H1 (cell line): ENCODE results near the gene SLC19A1. TPM values are rescaled to one million over a fixed set of nuclear protein-coding genes. Genes with fewer than 3 reads are reported as not detected.

Experiments used
- CTCF ChIA-PET: fragments of 300-600 bp; sonication (Branson Sonifier 250); formaldehyde crosslinking; loops from one replicate; lab custom pipeline; 2021; ENCODE audit not compliant: partially characterized antibody; lab: Charles Lee
- POLR2A ChIA-PET: fragments of 300-600 bp; sonication (Branson Sonifier 250); formaldehyde crosslinking; loops from one replicate; lab custom pipeline; 2021; ENCODE audit warnings: inconsistent platforms; ENCODE audit not compliant: partially characterized antibody; lab: Charles Lee
- DNase-seq, 2 experiments: peaks; one replicate each; pipeline versions ENCODE4 v3.0.0 to v3.0.0-alpha.2; 2010 to 2022; ENCODE audit warnings: low spot score in 2 of 2, low read depth in 1 of 2, mixed read lengths in 1 of 2
- FAIRE-seq: peaks from 2 replicates; lab custom pipeline; 2011; peaks lifted over from hg19 to GRCh38; lab: Jason Lieb, UNC
- H2AFZ ChIP-seq: 2 replicates; pipeline ENCODE4 v1.8.1; 2012; ENCODE audit warnings: low read length, inconsistent platforms
- H2AK5ac ChIP-seq: 2 replicates; pipeline ENCODE4 v1.6.1; 2013; ENCODE audit warnings: low read depth, low read length
- H2BK120ac ChIP-seq: replicated peaks from 2 replicates; pipeline ENCODE3; 2013; ENCODE audit warnings: low read depth, low read length, inconsistent platforms
- H2BK12ac ChIP-seq: 2 replicates; pipeline ENCODE4 v1.6.1; 2013; ENCODE audit warnings: low read depth, low read length
- H2BK15ac ChIP-seq: 2 replicates; pipeline ENCODE4 v1.6.1; 2013; ENCODE audit warnings: low read length
- H2BK20ac ChIP-seq: 2 replicates; pipeline ENCODE4 v1.6.1; 2013; ENCODE audit warnings: low read length
- H2BK5ac ChIP-seq: 2 replicates; pipeline ENCODE4 v1.6.1; 2013; ENCODE audit warnings: low read depth, low read length
- H3K14ac ChIP-seq: 2 replicates; pipeline ENCODE4 v1.6.1; 2013; ENCODE audit warnings: inconsistent platforms; ENCODE audit not compliant: insufficient read length
- H3K18ac ChIP-seq: 2 replicates; pipeline ENCODE4 v1.6.1; 2013; ENCODE audit warnings: low read length; ENCODE audit errors: extremely low read depth
- H3K23ac ChIP-seq: 2 replicates; pipeline ENCODE4 v1.6.1; 2013; ENCODE audit warnings: inconsistent platforms; ENCODE audit not compliant: insufficient read length
- H3K23me2 ChIP-seq: 2 replicates; pipeline ENCODE4 v1.6.1; 2013; ENCODE audit warnings: low read depth, low read length
- H3K27ac ChIP-seq: 2 replicates; pipeline ENCODE4 v1.6.1; 2011; ENCODE audit warnings: low read depth, low read length, inconsistent platforms
- H3K27me3 ChIP-seq, 4 experiments: replicated peaks in 1 of 4; 1 replicate in 1 of 4; 2 replicates in 3 of 4; pipeline versions ENCODE4 v1.6.1 to v1.8.1; 2011 to 2013; ENCODE audit warnings: low read length in 3 of 4, mild to moderate bottlenecking in 3 of 4, inconsistent platforms in 2 of 4, mixed read lengths in 2 of 4, moderate library complexity in 1 of 4; ENCODE audit not compliant: control insufficient read depth in 3 of 4, insufficient read depth in 3 of 4; ENCODE audit errors: extremely low read depth in 1 of 4
- H3K36me3 ChIP-seq, 4 experiments: 2 replicates each; pipeline versions ENCODE4 v1.6.1 to v1.8.1; 2011 to 2013; ENCODE audit warnings: mild to moderate bottlenecking in 4 of 4, low read length in 3 of 4, moderate library complexity in 2 of 4, control low read depth in 1 of 4, inconsistent platforms in 1 of 4; ENCODE audit not compliant: insufficient read depth in 4 of 4, control insufficient read depth in 2 of 4
- H3K4ac ChIP-seq: replicated peaks from 2 replicates; pipeline ENCODE3; 2013; ENCODE audit warnings: low read length, low read depth, mixed read lengths, inconsistent platforms; ENCODE audit not compliant: insufficient read length
- H3K4me1 ChIP-seq, 4 experiments: replicated peaks in 1 of 4; 1 replicate in 1 of 4; 2 replicates in 3 of 4; pipeline versions ENCODE4 v1.6.1 to v1.8.1; 2011 to 2013; ENCODE audit warnings: low read length in 3 of 4, inconsistent platforms in 2 of 4, mixed read lengths in 1 of 4; ENCODE audit not compliant: insufficient read depth in 4 of 4, control insufficient read depth in 3 of 4
- H3K4me2 ChIP-seq, 2 experiments: 2 replicates each; pipeline versions ENCODE4 v1.6.1 to v1.8.1; 2011 to 2013; ENCODE audit warnings: low read depth in 2 of 2, low read length in 2 of 2, control low read depth in 1 of 2, inconsistent platforms in 1 of 2, mild to moderate bottlenecking in 1 of 2; ENCODE audit not compliant: insufficient read depth in 1 of 2
- H3K4me3 ChIP-seq, 4 experiments: fragments of 200-600, 300-600 bp in 1 of 4; sonication (generic), shearing (Covaris generic), sonication (Bioruptor Twin) in 1 of 4; 2 replicates each; pipeline versions ENCODE4 v1.5.1 to v1.8.1; 2011 to 2016; ENCODE audit warnings: low read length in 4 of 4, low read depth in 3 of 4, control low read depth in 2 of 4, inconsistent platforms in 2 of 4, mild to moderate bottlenecking in 2 of 4, mixed read lengths in 1 of 4, moderate library complexity in 1 of 4; ENCODE audit not compliant: insufficient read depth in 2 of 4; ENCODE audit errors: extremely low read depth in 1 of 4
- H3K56ac ChIP-seq: replicated peaks from 2 replicates; pipeline ENCODE3; 2013; ENCODE audit warnings: low read depth, mild to moderate bottlenecking, mixed read lengths, low read length, inconsistent platforms; ENCODE audit not compliant: insufficient read length
- H3K79me1 ChIP-seq: 2 replicates; pipeline ENCODE4 v1.6.1; 2013; ENCODE audit warnings: low read depth, low read length, control low read depth
- H3K79me2 ChIP-seq, 2 experiments: 2 replicates each; pipeline versions ENCODE4 v1.6.1 to v1.8.1; 2012 to 2013; ENCODE audit warnings: low read length in 2 of 2, mild to moderate bottlenecking in 2 of 2, inconsistent platforms in 1 of 2; ENCODE audit not compliant: insufficient read depth in 2 of 2, control insufficient read depth in 1 of 2
- H3K9ac ChIP-seq, 4 experiments: replicated peaks in 1 of 4; 1 replicate in 1 of 4; 2 replicates in 3 of 4; pipeline versions ENCODE4 v1.6.1 to v1.8.1; 2011 to 2013; ENCODE audit warnings: low read depth in 3 of 4, low read length in 3 of 4, control low read depth in 2 of 4, mild to moderate bottlenecking in 2 of 4, moderate library complexity in 2 of 4, inconsistent platforms in 1 of 4; ENCODE audit errors: extremely low read depth in 1 of 4
- H3K9me3 ChIP-seq, 2 experiments: 2 replicates each; pipeline versions ENCODE4 v1.6.1 to v1.8.1; 2012 to 2013; ENCODE audit warnings: mild to moderate bottlenecking in 2 of 2, moderate library complexity in 2 of 2, control low read depth in 1 of 2, inconsistent platforms in 1 of 2, low read depth in 1 of 2, low read length in 1 of 2, mixed read lengths in 1 of 2; ENCODE audit not compliant: insufficient read depth in 2 of 2
- H4K20me1 ChIP-seq, 2 experiments: replicated peaks in 1 of 2; 2 replicates each; pipeline versions ENCODE3 to v1.8.1; 2011 to 2013; ENCODE audit warnings: inconsistent platforms in 2 of 2, low read length in 2 of 2, mild to moderate bottlenecking in 1 of 2; ENCODE audit not compliant: insufficient read depth in 2 of 2, control insufficient read depth in 1 of 2
- H4K5ac ChIP-seq: 2 replicates; pipeline ENCODE4 v1.6.1; 2013; ENCODE audit warnings: low read length, low read depth, mixed read lengths, inconsistent platforms; ENCODE audit not compliant: insufficient read length
- H4K8ac ChIP-seq: 2 replicates; pipeline ENCODE4 v1.8.0; 2013; ENCODE audit warnings: mild to moderate bottlenecking, moderate library complexity, low read length, inconsistent platforms; ENCODE audit not compliant: insufficient read depth; ENCODE audit errors: extremely low read depth
- H4K91ac ChIP-seq: replicated peaks from 2 replicates; pipeline ENCODE3; 2013; ENCODE audit warnings: low read length, mixed read lengths, inconsistent platforms; ENCODE audit not compliant: insufficient read length
- CHD2 ChIP-seq: IDR thresholded peaks from 2 replicates; pipeline ENCODE4 v1.6.1; 2012; ENCODE audit warnings: low read length, improper control_type of control experiment
- FOSL1 ChIP-seq: IDR thresholded peaks from 2 replicates; pipeline ENCODE4 v1.6.1; 2011; ENCODE audit warnings: mild to moderate bottlenecking, low read depth, low read length, moderate library complexity; ENCODE audit not compliant: insufficient read depth
- GTF2F1 ChIP-seq: IDR thresholded peaks from 2 replicates; pipeline ENCODE4 v1.6.1; 2012; ENCODE audit warnings: low read depth, low read length, improper control_type of control experiment, borderline replicate concordance
- JUND ChIP-seq: IDR thresholded peaks from 2 replicates; pipeline ENCODE4 v1.6.1; 2011; ENCODE audit warnings: mild to moderate bottlenecking, improper control_type of control experiment, low read length
- KDM4A ChIP-seq: IDR thresholded peaks from one replicate; pipeline ENCODE4 v1.7.1; 2012; ENCODE audit warnings: low read depth, mild to moderate bottlenecking, moderate library complexity, low read length, inconsistent platforms; ENCODE audit not compliant: severe bottlenecking
- MAFK ChIP-seq: IDR thresholded peaks from 2 replicates; pipeline ENCODE4 v1.6.1; 2012; ENCODE audit warnings: low read depth, mild to moderate bottlenecking, improper control_type of control experiment, low read length
- SIRT6 ChIP-seq: IDR thresholded peaks from one replicate; pipeline ENCODE4 v1.7.1; 2012; ENCODE audit warnings: low read length, inconsistent platforms
- SP2 ChIP-seq: IDR thresholded peaks from 2 replicates; pipeline ENCODE4 v1.6.1; 2012; ENCODE audit warnings: mild to moderate bottlenecking, low read length, inconsistent platforms
- SP4 ChIP-seq: IDR thresholded peaks from 2 replicates; pipeline ENCODE4 v1.6.1; 2012; ENCODE audit warnings: low read length, inconsistent platforms
- WGBS, 2 experiments: shearing (Covaris generic) in 1 of 2; methylation state at CpG; one replicate each; pipeline versions ENCODE4 v1.1.6 to v1.1.7; 2013 to 2015; ENCODE audit warnings: low lambda C conversion rate in 2 of 2, mixed read lengths in 2 of 2, inconsistent platforms in 1 of 2, low coverage in 1 of 2, missing lambda C conversion rate in 1 of 2; ENCODE audit not compliant: insufficient replicate concordance in 2 of 2, insufficient coverage in 1 of 2, insufficient read length in 1 of 2; ENCODE audit errors: extremely low coverage in 1 of 2, missing lambda C conversion rate in 1 of 2; 5-methylcytosine and 5-hydroxymethylcytosine counted together
- polyA plus RNA-seq, 7 experiments: library from polyadenylated mRNA; depleted of rRNA in 3 of 7; stranded (reverse) in 5 of 7; unstranded in 2 of 7; fragments of >200 nt in 5 of 7; fragments of 200-250 nt in 2 of 7; gene quantifications; 1 replicate in 5 of 7; 2 replicates in 1 of 7; 4 replicates in 1 of 7; pipeline versions ENCODE4 v1.2.1 to v1.2.3, GENCODE V29; 2011 to 2013; ENCODE audit warnings: missing spikeins in 2 of 7, mixed read lengths in 2 of 7
- total RNA-seq: library from RNA; stranded (reverse); fragmentation: NEBNext Ultra II Directional; extraction: Animal tissue kit (Norgen Biotek cat#: 25700); gene quantifications from 2 replicates; pipeline ENCODE4 v1.2.1, GENCODE V29; 2021
- TF ChIP-seq, protein P1 (sequence below): IDR thresholded peaks from 2 replicates; pipeline ENCODE4 v1.6.1; 2012; ENCODE audit warnings: inconsistent platforms
- TF ChIP-seq, protein P2 (sequence below): IDR thresholded peaks from 2 replicates; pipeline ENCODE4 v1.6.1; 2012; ENCODE audit warnings: low read length, inconsistent platforms

SLC19A1 gene
- total and polyA plus RNA-seq, 2 of the 8 experiments (the other 6 are each of a cell fraction or from before 2014, with no cell fraction given) = 31.6 to 43.8 TPM

DNA sequence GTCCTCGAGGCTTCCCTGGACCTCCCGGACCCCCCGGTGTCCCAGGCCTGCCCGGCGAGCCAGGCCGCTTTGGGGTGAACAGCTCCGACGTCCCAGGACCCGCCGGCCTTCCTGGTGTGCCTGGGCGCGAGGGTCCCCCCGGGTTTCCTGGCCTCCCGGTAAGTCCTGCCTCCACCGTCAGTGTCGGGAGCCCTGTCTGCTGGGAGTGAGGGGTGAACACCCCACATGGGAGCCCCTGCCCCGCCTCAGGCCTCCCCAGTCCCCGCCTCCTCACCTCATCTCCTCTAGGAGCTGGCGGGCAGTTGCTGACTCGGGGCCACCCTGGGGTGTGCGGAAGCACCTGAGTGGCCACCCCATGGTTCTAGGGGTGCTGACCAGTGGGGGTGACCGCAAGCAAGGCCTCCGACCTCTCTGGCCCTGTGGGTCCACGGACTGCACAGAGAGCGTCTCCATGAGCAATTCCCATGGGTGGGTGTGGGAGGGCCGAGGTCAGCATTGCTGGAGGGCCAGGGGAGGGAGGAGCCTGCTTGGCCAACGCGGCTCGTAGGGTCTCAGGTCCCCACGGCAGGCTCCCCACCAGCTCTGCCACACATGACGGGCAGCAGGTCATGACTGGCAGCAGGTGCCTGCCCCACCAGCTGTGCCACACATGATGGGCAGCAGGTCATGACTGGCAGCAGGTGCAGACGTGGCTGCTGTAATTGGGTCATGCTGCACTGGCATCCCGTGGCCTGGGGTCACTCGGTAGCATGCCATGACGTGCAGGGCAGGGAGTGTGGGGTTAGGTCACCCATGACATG, 61.3 kb downstream of the SLC19A1 start:
- H3K4me2 ChIP-seq = no peak overlapping the region
- ChIA-PET CTCF (interaction anchor here (1.2 to 1.4 kb wide), 2 partner anchors 31 to 186 kb away, joined by 3 read pairs; no protein-coding TSS in a partner anchor), POLR2A (interaction anchor here (1.4 to 1.6 kb wide), 3 partner anchors 7 to 32 kb away, joined by 3 to 5 read pairs (median 3); no protein-coding TSS in a partner anchor)
- H4K91ac ChIP-seq = no peak overlapping the region
- H3K79me2 ChIP-seq = no peaks in the 10 kb centered on the region
- peaks cover 14 to 77% (median 47%) of the 10 kb centered on the region in 4 experiments for H3K36me3 ChIP-seq
- H3K27ac ChIP-seq = no peak overlapping the region
- H2BK20ac ChIP-seq = no peak overlapping the region
- peaks cover 2% of the 10 kb centered on the region; the same call in 1 of the 2 replicates for H3K79me1 ChIP-seq
- 96% methylated on average over 14 of the region's 35 CpGs; no CpG with 5 or more reads in 1 of the 2 experiments for WGBS, 2 experiments
- H3K9ac ChIP-seq = no peak overlapping the region
- no peak overlapping the region for H3K4me3 ChIP-seq
- no peak overlapping the region for H3K4ac ChIP-seq
- H2BK12ac ChIP-seq = no peak overlapping the region
- peaks cover 3 to 4% of the 10 kb centered on the region in 2 experiments; a peak in 2 of 4 replicates for H3K9me3 ChIP-seq
- H3K4me1 ChIP-seq = no peaks in the 10 kb centered on the region
- H2BK15ac ChIP-seq = no peak overlapping the region
- peaks cover 8 to 25% of the 10 kb centered on the region in 2 experiments for H4K20me1 ChIP-seq
- H3K23ac ChIP-seq = no peak overlapping the region
- H2BK5ac ChIP-seq = peak overlapping the region; percentile 44; the same call in 1 of the 2 replicates
- H2AK5ac ChIP-seq = no peak overlapping the region
- no peak for FAIRE-seq
- DNase-seq = no peak
- H3K23me2 ChIP-seq = peaks cover 6% of the 10 kb centered on the region
- H2AFZ ChIP-seq = no peak overlapping the region
- no peak overlapping the region for H3K14ac ChIP-seq
- no peak overlapping the region for H4K5ac ChIP-seq
- H4K8ac ChIP-seq = no peak overlapping the region; the same call in 1 of the 2 replicates
- no peaks in the 10 kb centered on the region for H3K27me3 ChIP-seq
- H2BK120ac ChIP-seq = no peak overlapping the region
- no peak overlapping the region for H3K18ac ChIP-seq
- no peak overlapping the region for H3K56ac ChIP-seq
- TF ChIP-seq SP2 = no peak
- no peak for TF ChIP-seq JUND
- TF ChIP-seq, protein P1, sequence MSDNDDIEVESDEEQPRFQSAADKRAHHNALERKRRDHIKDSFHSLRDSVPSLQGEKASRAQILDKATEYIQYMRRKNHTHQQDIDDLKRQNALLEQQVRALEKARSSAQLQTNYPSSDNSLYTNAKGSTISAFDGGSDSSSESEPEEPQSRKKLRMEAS = no peak
- TF ChIP-seq KDM4A = no peak
- TF ChIP-seq MAFK = no peak
- TF ChIP-seq SIRT6 = no peak
- TF ChIP-seq, protein P2, sequence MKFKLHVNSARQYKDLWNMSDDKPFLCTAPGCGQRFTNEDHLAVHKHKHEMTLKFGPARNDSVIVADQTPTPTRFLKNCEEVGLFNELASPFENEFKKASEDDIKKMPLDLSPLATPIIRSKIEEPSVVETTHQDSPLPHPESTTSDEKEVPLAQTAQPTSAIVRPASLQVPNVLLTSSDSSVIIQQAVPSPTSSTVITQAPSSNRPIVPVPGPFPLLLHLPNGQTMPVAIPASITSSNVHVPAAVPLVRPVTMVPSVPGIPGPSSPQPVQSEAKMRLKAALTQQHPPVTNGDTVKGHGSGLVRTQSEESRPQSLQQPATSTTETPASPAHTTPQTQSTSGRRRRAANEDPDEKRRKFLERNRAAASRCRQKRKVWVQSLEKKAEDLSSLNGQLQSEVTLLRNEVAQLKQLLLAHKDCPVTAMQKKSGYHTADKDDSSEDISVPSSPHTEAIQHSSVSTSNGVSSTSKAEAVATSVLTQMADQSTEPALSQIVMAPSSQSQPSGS = no peak
- TF ChIP-seq FOSL1 = no peak
- no peak for TF ChIP-seq CHD2
- TF ChIP-seq GTF2F1 = no peak
- no peak for TF ChIP-seq SP4
